ENCODE data around the gene ZNF677.
A peak's percentile ranks its signal among the peaks of the same experiment; 100 is the strongest.
"Not testable (repeated sequence)": the region's sequence is repeated elsewhere in the genome, so short reads cannot be mapped to it uniquely, and the experiment has no call there.

The ZNF677 gene

GRCh38 chr19:53224606-53225005, 30.1 kb downstream of the ZNF677 start:
- no peaks in the 10 kb centered on the region for H3K27me3 ChIP-seq (ENCODE audit: insufficient read depth, poor library complexity, severe bottlenecking)
- no peak overlapping the region for H3K4me3 ChIP-seq (replicated peaks; ENCODE audit: insufficient read depth, low read length)
- TF ChIP-seq REST (IDR thresholded peaks at IDR 0.05; ENCODE audit: insufficient replicate concordance, low read depth) (no peak), SPI1 (IDR thresholded peaks at IDR 0.05; ENCODE audit: borderline replicate concordance, low read depth) (no peak), POLR2AphosphoS5 (IDR thresholded peaks at IDR 0.05; ENCODE audit: low read depth) (no peak), GABPA (IDR thresholded peaks at IDR 0.05; ENCODE audit: low read depth) (no peak), CTCF (IDR thresholded peaks at IDR 0.05; ENCODE audit: insufficient read depth, low read length) (no peak)
- H3K27ac ChIP-seq (replicated peaks), result no peak overlapping the region
- DNase-seq (ENCODE audit: low read depth in 1 of 2, low spot score in 1 of 2), result no peak

- DNase-seq (ENCODE audit: low read depth in 1 of 2, low spot score in 1 of 2); H3K27me3 ChIP-seq (ENCODE audit: insufficient read depth, poor library complexity, severe bottlenecking); H3K4me3 ChIP-seq (replicated peaks; ENCODE audit: insufficient read depth, low read length); H3K27ac ChIP-seq (replicated peaks): not testable (repeated sequence)
Measured at GRCh38 chr19:53222716-53223115, 32.0 kb downstream of the ZNF677 start.

GRCh38 chr19:53212703-53213320, 41.9 kb downstream of the ZNF677 start:
- no peak for DNase-seq (ENCODE audit: low read depth in 1 of 2, low spot score in 1 of 2)
- Histone ChIP-seq H3K27me3 (ENCODE audit: insufficient read depth, poor library complexity, severe bottlenecking) (no peaks in the 10 kb centered on the region), H3K27ac (replicated peaks) (no peak overlapping the region), H3K4me3 (replicated peaks; ENCODE audit: insufficient read depth, low read length) (no peak overlapping the region)
- TF ChIP-seq GABPA (IDR thresholded peaks at IDR 0.05; ENCODE audit: low read depth), result no peak

- not testable (repeated sequence) for H3K27ac ChIP-seq (replicated peaks); DNase-seq (ENCODE audit: low read depth in 1 of 2, low spot score in 1 of 2); H3K4me3 ChIP-seq (replicated peaks; ENCODE audit: insufficient read depth, low read length); H3K27me3 ChIP-seq (ENCODE audit: insufficient read depth, poor library complexity, severe bottlenecking)
Measured at GRCh38 chr19:53211554-53211953, 43.1 kb downstream of the ZNF677 start.

GRCh38 chr19:53196777-53197396, 57.8 kb downstream of the ZNF677 start:
- peak overlapping the region; percentile 75 for H3K27ac ChIP-seq (replicated peaks)
- peak; percentile 51 to 88 for DNase-seq (ENCODE audit: low read depth in 1 of 2, low spot score in 1 of 2)
- H3K4me3 ChIP-seq (replicated peaks; ENCODE audit: insufficient read depth, low read length), result peak overlapping the region; percentile 54
- TF ChIP-seq SPI1 (IDR thresholded peaks at IDR 0.05; ENCODE audit: borderline replicate concordance, low read depth) (peak; percentile 10; the same call in 1 of the 2 replicates), CTCF (IDR thresholded peaks at IDR 0.05; ENCODE audit: insufficient read depth, low read length) (no peak), POLR2AphosphoS5 (IDR thresholded peaks at IDR 0.05; ENCODE audit: low read depth) (peak; percentile 55; the same call in 1 of the 2 replicates)
- no peaks in the 10 kb centered on the region for H3K27me3 ChIP-seq (ENCODE audit: insufficient read depth, poor library complexity, severe bottlenecking)

GRCh38 chr19:53195265-53195903, 59.3 kb downstream of the ZNF677 start:
- TF ChIP-seq CTCF (IDR thresholded peaks at IDR 0.05; ENCODE audit: insufficient read depth, low read length) (peak; percentile 88), POLR2AphosphoS5 (IDR thresholded peaks at IDR 0.05; ENCODE audit: low read depth) (no peak)

More at GRCh38 chr19:53195265-53195903, 59.3 kb downstream of the ZNF677 start:
- no peaks in the 10 kb centered on the region for H3K27me3 ChIP-seq (ENCODE audit: insufficient read depth, poor library complexity, severe bottlenecking)
- no peak overlapping the region for H3K27ac ChIP-seq (replicated peaks)
- no peak overlapping the region for H3K4me3 ChIP-seq (replicated peaks; ENCODE audit: insufficient read depth, low read length)
- peak; percentile 66 to 78 for DNase-seq (ENCODE audit: low read depth in 1 of 2, low spot score in 1 of 2)
